Measurements from ENCODE around the gene KRT83. TPM values are rescaled to one million over a fixed set of nuclear protein-coding genes. Genes with fewer than 3 reads are reported as not detected.

The KRT83 gene
- total and polyA plus RNA-seq, 2 of the 13 experiments (the other 11 are each of a cell fraction or from before 2014, with no cell fraction given), result not detected

DNA sequence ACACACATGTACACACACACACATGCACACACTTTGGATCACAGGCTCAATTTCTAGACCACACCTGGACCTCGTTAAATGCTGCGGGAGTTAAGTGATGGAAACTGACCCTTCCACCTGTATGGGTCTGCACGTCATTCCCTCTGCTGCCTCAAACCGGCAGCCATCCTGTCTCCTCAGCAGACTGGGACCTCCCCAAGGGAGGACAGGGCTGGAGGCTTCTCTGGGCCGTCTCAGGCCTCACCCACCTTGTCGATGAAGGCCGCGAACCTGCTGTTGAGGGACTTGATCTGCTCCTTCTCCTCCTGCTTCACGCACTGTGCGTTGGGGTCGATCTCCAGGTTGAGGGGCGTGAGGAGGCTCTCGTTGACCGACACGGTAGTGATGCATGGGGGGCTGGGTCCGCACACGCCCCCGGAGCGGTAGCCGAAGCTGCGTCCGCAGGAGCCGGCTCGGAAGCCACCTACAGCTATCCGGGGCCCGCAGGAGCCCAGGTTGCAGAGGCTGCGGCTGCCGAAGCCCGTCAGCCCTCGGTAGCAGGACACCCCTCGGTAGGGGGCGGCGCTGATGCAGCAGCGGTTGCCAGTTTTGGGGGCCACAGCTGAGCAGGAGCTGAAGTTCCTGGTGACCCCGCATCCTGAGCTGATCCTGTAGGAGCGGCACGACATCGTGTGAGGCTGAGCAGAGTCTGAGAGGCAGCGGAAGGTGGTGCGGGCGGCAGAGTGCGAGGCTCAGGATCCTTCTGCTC is 45.7 kb upstream of the KRT83 start, which contains the start of gene KRT85:
TSS of gene KRT85 (minus strand) at position 744 of the 748 bp plus-strand sequence. CDS start at position 668, 76 bp downstream.
- BruUV-seq (replicated peaks), result no TSS peak
- ChIA-PET CTCF (ENCODE audit: low intra/inter-chr PET ratio, low total read pairs) (no interaction called here), POLR2A (no interaction called here)
- DNase-seq (ENCODE audit: low spot score), result no peak
- FAIRE-seq, result no peak
- no peak for ATAC-seq
- no peaks in the 10 kb centered on the region for H3K79me2 ChIP-seq (ENCODE audit: insufficient read depth, low read length)
- no peak within 1 kb of the TSS for H3K4me3 ChIP-seq (replicated peaks in 1 of 3; ENCODE audit: insufficient read depth in 1 of 3, low read depth in 2 of 3, low read length in 3 of 3)
- in situ Hi-C loops (cut with HindIII; ENCODE audit: extremely low pct_ligation_motif_present, low pct_unique_long_range_greater_than_20kb), result no loop called here
- H4K20me1 ChIP-seq (ENCODE audit: insufficient read depth, low read length), result no peaks in the 10 kb centered on the region
- peaks cover 5% of the 10 kb centered on the region; the same call in 1 of the 2 replicates for H3K4me1 ChIP-seq (ENCODE audit: insufficient read depth, low read length)
- no peak within 1 kb of the TSS for H3K27ac ChIP-seq (ENCODE audit: extremely low read length, insufficient read depth, low read length)
- H3K4me2 ChIP-seq (ENCODE audit: low read depth, low read length), result no peak within 1 kb of the TSS
- H3K9ac ChIP-seq (ENCODE audit: insufficient read depth, low read depth, low read length), result no peak within 1 kb of the TSS
- no peaks in the 10 kb centered on the region for H3K9me3 ChIP-seq (ENCODE audit: low read length)
- 56% methylated on average over 20 of the region's 42 CpGs for WGBS (ENCODE audit: low lambda C conversion rate)
- H2AFZ ChIP-seq (ENCODE audit: low read length), result no peak within 1 kb of the TSS
- H3K36me3 ChIP-seq (replicated peaks in 1 of 2; ENCODE audit: control insufficient read depth in 1 of 2, insufficient read depth in 2 of 2, low read length in 2 of 2), result no peaks in the 10 kb centered on the region
- intact Hi-C loops (cut with micrococcal nuclease; ENCODE audit: unreplicated experiment), result no loop called here
- peaks cover 6 to 55% of the 10 kb centered on the region in 2 experiments; a peak in 4 of 5 replicates for H3K27me3 ChIP-seq (ENCODE audit: control insufficient read depth in 1 of 2, insufficient read depth in 2 of 2, low read length in 2 of 2)
- TF ChIP-seq, protein P1, sequence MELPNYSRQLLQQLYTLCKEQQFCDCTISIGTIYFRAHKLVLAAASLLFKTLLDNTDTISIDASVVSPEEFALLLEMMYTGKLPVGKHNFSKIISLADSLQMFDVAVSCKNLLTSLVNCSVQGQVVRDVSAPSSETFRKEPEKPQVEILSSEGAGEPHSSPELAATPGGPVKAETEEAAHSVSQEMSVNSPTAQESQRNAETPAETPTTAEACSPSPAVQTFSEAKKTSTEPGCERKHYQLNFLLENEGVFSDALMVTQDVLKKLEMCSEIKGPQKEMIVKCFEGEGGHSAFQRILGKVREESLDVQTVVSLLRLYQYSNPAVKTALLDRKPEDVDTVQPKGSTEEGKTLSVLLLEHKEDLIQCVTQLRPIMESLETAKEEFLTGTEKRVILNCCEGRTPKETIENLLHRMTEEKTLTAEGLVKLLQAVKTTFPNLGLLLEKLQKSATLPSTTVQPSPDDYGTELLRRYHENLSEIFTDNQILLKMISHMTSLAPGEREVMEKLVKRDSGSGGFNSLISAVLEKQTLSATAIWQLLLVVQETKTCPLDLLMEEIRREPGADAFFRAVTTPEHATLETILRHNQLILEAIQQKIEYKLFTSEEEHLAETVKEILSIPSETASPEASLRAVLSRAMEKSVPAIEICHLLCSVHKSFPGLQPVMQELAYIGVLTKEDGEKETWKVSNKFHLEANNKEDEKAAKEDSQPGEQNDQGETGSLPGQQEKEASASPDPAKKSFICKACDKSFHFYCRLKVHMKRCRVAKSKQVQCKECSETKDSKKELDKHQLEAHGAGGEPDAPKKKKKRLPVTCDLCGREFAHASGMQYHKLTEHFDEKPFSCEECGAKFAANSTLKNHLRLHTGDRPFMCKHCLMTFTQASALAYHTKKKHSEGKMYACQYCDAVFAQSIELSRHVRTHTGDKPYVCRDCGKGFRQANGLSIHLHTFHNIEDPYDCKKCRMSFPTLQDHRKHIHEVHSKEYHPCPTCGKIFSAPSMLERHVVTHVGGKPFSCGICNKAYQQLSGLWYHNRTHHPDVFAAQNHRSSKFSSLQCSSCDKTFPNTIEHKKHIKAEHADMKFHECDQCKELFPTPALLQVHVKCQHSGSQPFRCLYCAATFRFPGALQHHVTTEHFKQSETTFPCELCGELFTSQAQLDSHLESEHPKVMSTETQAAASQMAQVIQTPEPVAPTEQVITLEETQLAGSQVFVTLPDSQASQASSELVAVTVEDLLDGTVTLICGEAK (IDR thresholded peaks at IDR 0.05), result no peak
- TF ChIP-seq, protein P1 (CRISPR knock-in tag; IDR thresholded peaks at IDR 0.05), result no peak
- no peak for TF ChIP-seq HNF1B (CRISPR knock-in tag; IDR thresholded peaks at IDR 0.05)
- TF ChIP-seq, protein P2, sequence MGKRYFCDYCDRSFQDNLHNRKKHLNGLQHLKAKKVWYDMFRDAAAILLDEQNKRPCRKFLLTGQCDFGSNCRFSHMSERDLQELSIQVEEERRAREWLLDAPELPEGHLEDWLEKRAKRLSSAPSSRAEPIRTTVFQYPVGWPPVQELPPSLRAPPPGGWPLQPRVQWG (CRISPR knock-in tag; IDR thresholded peaks at IDR 0.05; ENCODE audit: borderline replicate concordance, low read depth), result no peak
- TF ChIP-seq ZNF850 (CRISPR knock-in tag; conservative IDR thresholded peaks at IDR 0.05), result no peak
- no peak for TF ChIP-seq ZNF556 (CRISPR knock-in tag; IDR thresholded peaks at IDR 0.05; ENCODE audit: borderline replicate concordance)
- TF ChIP-seq HOXD1 (CRISPR knock-in tag; IDR thresholded peaks at IDR 0.05), result no peak
- TF ChIP-seq, protein P3, sequence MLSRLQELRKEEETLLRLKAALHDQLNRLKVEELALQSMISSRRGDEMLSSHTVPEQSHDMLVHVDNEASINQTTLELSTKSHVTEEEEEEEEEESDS (CRISPR knock-in tag; IDR thresholded peaks at IDR 0.05; ENCODE audit: borderline replicate concordance), result no peak
- TF ChIP-seq RBM22 (optimal IDR thresholded peaks at IDR 0.05; ENCODE audit: low read length), result no peak
- TF ChIP-seq MTA3 (CRISPR knock-in tag; IDR thresholded peaks at IDR 0.05), result no peak
- TF ChIP-seq ZNF20 (CRISPR knock-in tag; IDR thresholded peaks at IDR 0.05), result no peak
- no peak for TF ChIP-seq CEBPG (CRISPR knock-in tag; IDR thresholded peaks at IDR 0.05)
- TF ChIP-seq ZNF740 (CRISPR knock-in tag; IDR thresholded peaks at IDR 0.05), result no peak

All from HepG2 (cell line).